Transverse colon (tissue), 4 donors: ENCODE measurements around the gene CKB. TPM values are rescaled to one million over a fixed set of nuclear protein-coding genes. Genes with fewer than 3 reads are reported as not detected.
A peak's percentile ranks its signal among the peaks of the same experiment; 100 is the strongest.

ENCODE experiments used
- DNase-seq: peaks from one replicate; pipeline ENCODE4 v3.0.0-alpha.2; 2019
- H3K27ac ChIP-seq, 4 donors: fragments of 200-600 bp; sonication (generic); 2 replicates each; pipeline ENCODE4 v1.5.1; 2016 to 2018; ENCODE audit warnings: inconsistent platforms in 4 of 4
- H3K27me3 ChIP-seq: fragments of 200-600 bp; sonication (generic); 2 replicates; pipeline ENCODE4 v1.5.1; 2017; ENCODE audit warnings: inconsistent platforms
- H3K36me3 ChIP-seq, 4 donors: fragments of 200-600 bp; sonication (generic); 2 replicates each; pipeline ENCODE4 v1.5.1; 2017 to 2019; ENCODE audit warnings: inconsistent platforms in 4 of 4
- H3K4me1 ChIP-seq, 4 donors: fragments of 200-600 bp; sonication (generic); 2 replicates each; pipeline ENCODE4 v1.5.1; 2017 to 2020; ENCODE audit warnings: inconsistent platforms in 4 of 4
- H3K4me3 ChIP-seq, 4 donors: fragments of 200-600 bp; sonication (generic); 1 replicate in 1 of 4; 2 replicates in 3 of 4; pipeline versions ENCODE4 v1.5.1 to v1.6.1; 2017 to 2019; ENCODE audit warnings: inconsistent platforms in 4 of 4
- H3K9me3 ChIP-seq, 2 donors: fragments of 200-600 bp; sonication (generic); 2 replicates each; pipeline ENCODE4 v1.5.1; 2017 to 2019; ENCODE audit warnings: inconsistent platforms in 2 of 2
- EP300 ChIP-seq: sonication (generic); formaldehyde crosslinking; IDR thresholded peaks from one replicate; pipeline ENCODE4 v1.6.1; 2017; ENCODE audit warnings: antibody characterized with exemption, low read depth
- POLR2A ChIP-seq: fragments of 450-650 bp; IDR thresholded peaks from one replicate; pipeline ENCODE4 v1.6.1; 2016; ENCODE audit warnings: antibody characterized with exemption, mild to moderate bottlenecking, moderate library complexity
- POLR2AphosphoS5 ChIP-seq, 3 donors: sonication (generic); formaldehyde crosslinking; IDR thresholded peaks; one replicate each; pipeline ENCODE4 v1.6.1; 2016; ENCODE audit warnings: antibody characterized with exemption in 3 of 3
- WGBS, 2 donors: methylation state at CpG; one replicate each; pipeline ENCODE4 v1.1.5; 2018; ENCODE audit warnings: low coverage in 1 of 2; 5-methylcytosine and 5-hydroxymethylcytosine counted together
- in situ Hi-C, 4 donors: fragments of 200-750 bp; cut with MboI; loops; one replicate each; pipeline versions ENCODE4 v1.15.0 to v1.15.1; 2017; ENCODE audit warnings: low sequenced_read_pairs in 3 of 4, low pct_ligation_motif_present in 1 of 4, low pct_unique_long_range_greater_than_20kb in 1 of 4
- intact Hi-C: fragments of 100-400 bp; cut with DNase I; formaldehyde crosslinking; loops from one replicate; pipeline ENCODE4 v1.15.1; 2023; ENCODE audit warnings: low total_unique reads
- total RNA-seq, 4 donors: library from RNA; depleted of rRNA; stranded (reverse); fragments of >200 nt; gene quantifications; one replicate each; pipeline ENCODE4 v1.1.0, GENCODE V29; 2016
- TF ChIP-seq, protein P1 (sequence below), 5 experiments: fragments of 200-600 bp in 3 of 5; fragments of 450-650 bp in 2 of 5; sonication (generic) in 3 of 5; IDR thresholded peaks; 1 replicate in 2 of 5; 2 replicates in 3 of 5; pipeline ENCODE4 v1.5.1; 2016 to 2017; ENCODE audit warnings: antibody characterized with exemption in 5 of 5, inconsistent platforms in 3 of 5, mild to moderate bottlenecking in 2 of 5, moderate library complexity in 1 of 5

CKB gene
- total RNA-seq, 4 donors from 2014 or later, result 504 to 5,877 (median 3,263) TPM

DNA sequence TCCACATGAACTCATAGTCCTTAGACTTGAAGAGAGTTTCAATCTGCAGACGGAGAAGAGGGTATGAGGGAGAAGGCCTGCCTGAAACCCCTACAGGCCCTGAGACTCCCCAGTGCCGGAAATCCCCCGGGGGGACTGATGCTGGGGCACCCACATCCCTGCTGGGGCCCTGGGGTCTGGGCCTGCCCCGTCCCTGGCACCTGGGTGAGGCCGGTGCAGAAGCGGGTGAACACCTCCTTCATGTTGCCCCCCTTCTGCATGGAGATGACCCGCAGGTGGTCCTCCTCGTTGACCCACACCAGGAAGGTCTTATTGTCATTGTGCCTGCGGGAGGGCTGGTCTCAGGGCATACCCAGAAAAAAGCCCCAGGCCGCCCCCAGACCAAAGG lies 2.4 kb downstream of the CKB start:
- H3K27me3 ChIP-seq, result peaks cover 10% of the 10 kb centered on the region
- in situ Hi-C loops, result no loop called here
- no peaks in the 10 kb centered on the region for H3K9me3 ChIP-seq
- intact Hi-C loops, result no loop called here
- H3K4me3 ChIP-seq, result peak overlapping the region in 3 of 4 donors; percentile 63 to 72 (median 67)
- peaks cover 37 to 62% (median 54%) of the 10 kb centered on the region in 4 donors for H3K4me1 ChIP-seq
- TF ChIP-seq POLR2AphosphoS5 (IDR thresholded peaks at IDR 0.05) (no peak), POLR2A (no peak), EP300 (no peak)
- TF ChIP-seq, protein P1, sequence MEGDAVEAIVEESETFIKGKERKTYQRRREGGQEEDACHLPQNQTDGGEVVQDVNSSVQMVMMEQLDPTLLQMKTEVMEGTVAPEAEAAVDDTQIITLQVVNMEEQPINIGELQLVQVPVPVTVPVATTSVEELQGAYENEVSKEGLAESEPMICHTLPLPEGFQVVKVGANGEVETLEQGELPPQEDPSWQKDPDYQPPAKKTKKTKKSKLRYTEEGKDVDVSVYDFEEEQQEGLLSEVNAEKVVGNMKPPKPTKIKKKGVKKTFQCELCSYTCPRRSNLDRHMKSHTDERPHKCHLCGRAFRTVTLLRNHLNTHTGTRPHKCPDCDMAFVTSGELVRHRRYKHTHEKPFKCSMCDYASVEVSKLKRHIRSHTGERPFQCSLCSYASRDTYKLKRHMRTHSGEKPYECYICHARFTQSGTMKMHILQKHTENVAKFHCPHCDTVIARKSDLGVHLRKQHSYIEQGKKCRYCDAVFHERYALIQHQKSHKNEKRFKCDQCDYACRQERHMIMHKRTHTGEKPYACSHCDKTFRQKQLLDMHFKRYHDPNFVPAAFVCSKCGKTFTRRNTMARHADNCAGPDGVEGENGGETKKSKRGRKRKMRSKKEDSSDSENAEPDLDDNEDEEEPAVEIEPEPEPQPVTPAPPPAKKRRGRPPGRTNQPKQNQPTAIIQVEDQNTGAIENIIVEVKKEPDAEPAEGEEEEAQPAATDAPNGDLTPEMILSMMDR (IDR thresholded peaks at IDR 0.05), result no peak
- 54% methylated on average over 8 of the region's 10 CpGs; no CpG with 5 or more reads in 1 of the 2 donors for WGBS, 2 donors
- peaks cover 0 to 4% (median 0%) of the 10 kb centered on the region in 4 donors for H3K36me3 ChIP-seq
- DNase-seq, result no peak
- peak overlapping the region; percentile 89 to 95 (median 92) for H3K27ac ChIP-seq

DNA sequence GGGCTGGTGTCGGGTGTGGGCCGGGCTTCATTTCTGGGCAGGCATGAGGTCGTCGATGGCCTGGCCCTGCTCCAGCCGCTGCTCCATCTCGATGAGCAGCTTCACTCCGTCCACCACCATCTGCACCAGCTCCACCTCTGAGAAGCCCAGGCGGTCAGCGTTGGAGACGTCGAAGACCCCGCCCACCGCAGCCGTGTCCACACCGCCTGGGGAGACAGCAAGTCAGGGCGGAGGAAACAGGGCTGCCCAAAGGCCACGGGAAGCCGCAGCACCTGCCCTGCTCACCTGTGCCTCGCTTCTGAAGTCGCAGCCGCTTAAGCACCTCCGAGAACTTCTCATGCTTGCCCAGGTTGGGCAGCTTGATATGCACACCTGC lies 2.8 kb downstream of the CKB start:
- peaks cover 37 to 57% (median 52%) of the 10 kb centered on the region in 4 donors for H3K4me1 ChIP-seq
- peaks cover 0 to 4% (median 0%) of the 10 kb centered on the region in 4 donors for H3K36me3 ChIP-seq
- in situ Hi-C loops, result no loop called here
- H3K4me3 ChIP-seq, result peak overlapping the region in 2 of 4 donors; percentile 63 to 67
- DNase-seq, result no peak
- intact Hi-C loops, result loop anchor here (2.0 kb wide), 1 partner anchor 27 kb away; no protein-coding TSS in a partner anchor
- TF ChIP-seq EP300 (no peak), POLR2AphosphoS5 (IDR thresholded peaks at IDR 0.05) (no peak), POLR2A (no peak)
- TF ChIP-seq, protein P1 (IDR thresholded peaks at IDR 0.05), result no peak
- 59 to 80% methylated on average over 2 to 17 of the region's 22 CpGs for WGBS, 2 donors
- no peaks in the 10 kb centered on the region for H3K9me3 ChIP-seq
- peaks cover 10% of the 10 kb centered on the region for H3K27me3 ChIP-seq
- H3K27ac ChIP-seq, result peak overlapping the region; percentile 89 to 95 (median 92)

DNA sequence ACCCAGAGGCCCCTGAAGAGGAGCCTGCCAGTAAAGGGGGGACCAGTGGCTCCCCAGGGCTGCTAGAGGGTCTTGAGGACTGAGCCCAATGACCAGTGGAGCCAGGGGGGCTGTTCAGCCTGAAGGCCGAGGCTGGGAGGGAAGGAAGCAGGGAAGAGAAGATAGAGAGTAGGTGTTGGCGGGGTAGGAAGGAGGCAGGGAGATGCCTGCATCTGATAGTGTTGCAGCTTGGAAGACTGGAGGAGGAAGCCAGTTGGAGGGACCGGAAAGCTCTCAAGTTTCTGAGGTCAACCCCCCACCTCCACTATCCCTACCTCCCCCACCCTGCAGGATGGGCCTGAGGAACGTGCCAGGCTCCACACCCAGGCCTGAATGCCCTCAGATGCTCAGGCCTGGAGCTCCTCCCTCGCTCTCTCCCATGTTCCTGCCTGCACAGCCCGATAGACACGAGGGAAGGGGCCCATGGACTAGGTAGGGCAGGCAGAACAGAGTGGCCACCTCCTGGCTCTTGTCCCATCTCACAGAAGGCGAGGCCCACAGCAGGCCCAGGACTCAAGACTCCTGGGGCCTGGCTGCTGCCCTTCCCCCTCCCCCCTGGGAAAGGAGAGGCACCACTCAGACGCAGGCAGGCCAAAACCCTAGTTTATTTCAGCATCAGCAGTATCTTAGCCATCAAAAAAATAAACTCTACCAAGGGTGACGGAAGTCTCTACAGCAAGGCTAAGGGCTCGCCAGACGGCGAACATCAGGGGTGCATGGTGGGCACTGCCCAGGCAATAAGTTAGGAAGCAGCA lies 3.4 kb downstream of the CKB start:
- in situ Hi-C loops (no loop called here), intact Hi-C loops (loop anchor here (2.0 kb wide), 1 partner anchor 28 kb away; no protein-coding TSS in a partner anchor)
- H3K4me1 ChIP-seq, result peaks cover 31 to 51% (median 46%) of the 10 kb centered on the region in 4 donors
- no peaks in the 10 kb centered on the region for H3K9me3 ChIP-seq
- H3K27ac ChIP-seq, result peak overlapping the region; percentile 89 to 95 (median 92)
- no peak for TF ChIP-seq EP300
- peak in 2 of 3 donors; percentile 11 to 28 for TF ChIP-seq POLR2AphosphoS5 (IDR thresholded peaks at IDR 0.05)
- peak overlapping the region in 1 of 4 donors; percentile 67 for H3K4me3 ChIP-seq
- H3K36me3 ChIP-seq, result peaks cover 0 to 4% (median 0%) of the 10 kb centered on the region in 4 donors
- no peak for DNase-seq
- 43 to 44% methylated on average over 4 to 13 of the region's 13 CpGs for WGBS, 2 donors
- H3K27me3 ChIP-seq, result peaks cover 10% of the 10 kb centered on the region

DNA sequence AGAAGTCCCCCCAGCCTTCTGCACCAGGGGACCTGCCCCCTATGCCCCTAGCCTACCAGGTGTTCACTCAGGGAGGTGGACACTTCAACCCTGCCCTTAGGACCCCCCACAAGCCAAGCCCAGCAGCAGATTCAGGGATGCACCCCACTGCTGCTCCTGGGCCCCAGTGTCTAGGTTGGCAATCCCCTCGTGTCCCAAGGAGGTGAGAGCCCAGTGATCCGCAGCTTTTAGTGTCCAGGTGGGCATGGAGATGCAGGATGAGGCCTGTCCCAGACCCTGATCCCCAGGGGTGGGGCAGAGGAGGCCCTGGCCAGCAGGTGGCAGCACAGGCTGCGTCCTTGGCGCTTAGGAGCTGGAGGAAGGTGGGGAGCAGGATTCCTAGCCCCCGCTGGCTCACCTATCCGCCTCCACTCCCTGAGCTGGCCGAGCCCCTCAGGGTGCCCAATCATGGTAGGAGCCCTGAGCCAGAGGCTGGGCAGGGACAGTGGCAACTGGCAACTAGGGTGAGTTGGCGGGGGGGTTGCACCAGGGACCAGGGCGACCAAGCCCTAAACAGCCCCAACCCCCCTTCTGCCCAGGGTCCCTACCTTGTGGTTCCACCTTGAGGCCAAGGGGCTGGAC lies 4.1 kb downstream of the CKB start:
- Histone ChIP-seq H3K27me3 (peaks cover 10% of the 10 kb centered on the region), H3K36me3 (peaks cover 0 to 4% (median 0%) of the 10 kb centered on the region in 4 donors), H3K27ac (peak overlapping the region; percentile 89 to 95 (median 92)), H3K9me3 (no peaks in the 10 kb centered on the region), H3K4me1 (peaks cover 31 to 54% (median 41%) of the 10 kb centered on the region in 4 donors), H3K4me3 (no peak overlapping the region)
- in situ Hi-C loops (no loop called here), intact Hi-C loops (loop anchor here (2.0 kb wide), 1 partner anchor 28 kb away; no protein-coding TSS in a partner anchor)
- peak in 2 of 3 donors; percentile 46 for TF ChIP-seq POLR2AphosphoS5 (IDR thresholded peaks at IDR 0.05)
- TF ChIP-seq, protein P1 (IDR thresholded peaks at IDR 0.05), result peak; percentile 91 to 97 (median 95)
- no peak for TF ChIP-seq POLR2A
- no peak for TF ChIP-seq EP300
- DNase-seq, result peak; percentile 80
- WGBS, 2 donors, result 24% methylated on average over 9 of the region's 9 CpGs; no CpG with 5 or more reads in 1 of the 2 donors
